IPS-NIHi7 (cell line): ENCODE data around the gene NEK10.

Experiments
- DNase-seq: peaks from one replicate; pipeline ENCODE4 v3.0.0; 2012; ENCODE audit warnings: mixed read lengths; ENCODE audit errors: extremely low spot score

The NEK10 gene

DNA sequence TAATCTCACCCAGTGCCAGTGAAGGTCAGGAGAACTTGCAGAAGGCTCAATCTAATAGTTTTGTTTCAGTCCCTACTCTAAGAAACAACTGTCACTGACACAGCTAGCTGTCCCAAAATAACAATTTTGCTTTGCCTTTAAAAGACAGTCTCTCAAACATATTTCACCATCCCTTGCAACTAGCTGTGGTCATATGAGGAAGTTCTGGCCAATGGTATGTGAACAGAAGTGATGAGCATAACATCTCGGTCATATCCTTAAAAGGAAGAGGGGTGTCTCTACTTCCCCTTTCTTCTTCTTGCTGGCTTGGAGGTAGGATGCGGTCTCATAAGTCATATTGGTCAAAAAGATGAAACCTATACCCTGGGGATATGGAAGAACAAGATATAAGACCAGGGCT is 198.1 kb downstream of the NEK10 start:
- no peak for DNase-seq

DNA sequence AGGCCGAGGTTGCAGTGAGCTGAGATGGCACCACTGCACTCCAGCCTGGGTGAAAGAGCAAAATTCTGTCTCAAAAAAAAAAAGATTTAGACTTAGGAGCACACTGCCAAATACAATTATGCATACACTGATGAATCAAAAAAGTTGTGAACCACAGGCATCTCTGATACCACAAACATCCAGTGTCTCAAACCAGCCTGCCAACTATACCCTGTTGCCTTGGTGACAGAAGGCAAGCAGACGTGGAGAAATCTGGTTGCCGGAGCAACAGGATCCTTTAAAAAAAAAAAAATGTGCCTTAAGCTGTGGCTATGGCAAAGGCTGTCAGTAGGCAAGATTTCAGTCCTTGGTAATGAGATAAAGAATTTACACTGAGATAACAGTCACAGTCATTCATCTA is 202.3 kb downstream of the NEK10 start:
- no peak for DNase-seq

DNA sequence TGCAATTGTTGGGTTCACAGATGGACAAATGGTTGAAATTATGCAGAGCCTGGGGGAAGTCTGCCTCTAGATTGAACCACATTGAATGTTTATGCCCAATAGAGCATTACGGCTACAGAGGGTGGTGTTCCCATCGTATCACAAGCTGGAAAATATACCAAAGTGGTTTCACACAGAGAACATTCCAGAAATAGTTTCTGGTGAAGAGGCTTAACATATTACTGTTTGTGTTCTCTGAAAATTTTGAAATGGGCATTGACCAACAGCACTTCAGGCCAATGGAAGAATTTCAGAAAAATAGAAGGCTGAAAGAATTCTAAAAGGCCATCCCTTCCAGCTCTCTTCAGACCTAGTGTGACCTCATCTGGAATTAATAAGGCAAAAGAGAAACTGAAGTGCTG is 203.9 kb downstream of the NEK10 start:
- DNase-seq, result no peak

DNA sequence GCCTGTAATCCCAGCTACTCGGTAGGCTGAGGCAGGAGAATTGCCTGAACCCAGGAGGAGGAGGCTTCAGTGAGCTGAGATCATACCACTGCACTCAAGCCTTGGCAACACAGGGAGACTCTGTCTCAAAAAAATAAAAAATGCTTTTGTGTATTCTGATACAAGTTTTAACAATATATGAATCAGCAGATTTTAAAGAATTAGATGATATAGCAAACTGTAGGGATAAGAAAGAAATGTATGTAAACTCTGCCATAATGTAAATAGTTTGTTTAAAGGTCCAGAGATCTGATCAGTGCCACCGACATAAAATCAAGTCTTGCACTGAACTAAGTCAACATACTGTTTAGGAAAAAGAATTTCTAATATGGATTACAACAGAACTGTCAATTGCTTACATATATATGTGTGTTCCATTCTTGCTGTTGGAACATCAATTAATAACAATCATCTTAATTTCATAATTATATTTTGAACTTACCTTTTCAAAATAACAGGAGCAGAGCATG is 208.3 kb downstream of the NEK10 start:
- no peak for DNase-seq

DNA sequence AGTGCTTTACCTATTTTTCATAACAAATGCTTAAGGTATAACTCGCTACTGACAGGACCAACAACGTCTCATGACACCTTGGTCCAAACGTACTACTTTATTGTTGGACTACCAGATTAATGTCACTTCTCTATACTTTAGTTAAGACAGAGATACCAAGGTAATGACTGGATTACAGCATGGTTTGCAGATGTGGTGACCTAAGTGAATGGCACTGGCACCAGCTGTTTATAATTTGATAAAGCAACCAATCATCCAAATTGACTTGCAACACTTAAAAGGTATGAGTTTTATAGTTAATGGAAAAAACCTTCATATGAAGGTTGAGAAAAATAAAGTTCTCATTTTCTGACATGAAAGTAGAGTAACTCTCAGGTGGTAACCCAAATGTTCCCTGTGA is 209.0 kb downstream of the NEK10 start:
- no peak for DNase-seq

DNA sequence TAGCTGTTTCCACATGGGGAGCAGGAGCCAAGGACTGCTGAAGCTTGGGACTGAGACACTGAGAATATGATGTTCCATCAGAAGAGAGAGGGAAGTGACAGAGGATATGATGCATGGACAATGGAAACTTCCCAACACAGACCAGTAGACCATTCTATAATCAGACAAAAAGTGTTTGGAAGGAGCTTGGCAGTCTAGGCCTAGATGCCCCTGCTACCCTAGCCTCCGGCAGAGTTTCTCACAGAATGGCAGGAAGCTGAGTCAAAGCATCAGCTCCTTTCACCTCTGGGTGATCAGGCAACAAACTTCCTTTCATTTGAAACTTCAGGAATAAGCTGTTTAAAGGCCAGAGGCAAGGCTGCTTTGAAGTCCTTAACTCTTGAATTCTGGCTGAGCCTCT is 222.0 kb downstream of the NEK10 start:
- DNase-seq, result no peak

DNA sequence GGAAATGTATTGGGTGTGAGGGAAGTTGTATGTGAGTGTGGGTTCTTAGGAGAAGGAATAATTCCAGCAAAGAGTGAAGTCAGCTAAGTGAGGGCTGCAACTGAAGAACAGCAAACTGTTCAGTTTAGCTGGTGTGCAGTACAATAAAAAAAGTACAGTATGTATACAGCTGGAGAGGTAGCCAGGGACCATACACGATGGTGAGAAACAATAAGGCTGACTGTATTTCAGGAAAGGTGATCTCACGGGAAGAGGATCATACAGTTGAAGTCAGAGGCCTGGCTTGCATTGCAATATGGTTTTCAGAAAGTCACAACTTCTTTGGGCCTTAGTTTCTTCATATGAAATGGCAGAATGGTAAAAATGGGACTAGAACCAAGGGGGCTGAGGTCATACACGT is 222.4 kb downstream of the NEK10 start:
- no peak for DNase-seq

DNA sequence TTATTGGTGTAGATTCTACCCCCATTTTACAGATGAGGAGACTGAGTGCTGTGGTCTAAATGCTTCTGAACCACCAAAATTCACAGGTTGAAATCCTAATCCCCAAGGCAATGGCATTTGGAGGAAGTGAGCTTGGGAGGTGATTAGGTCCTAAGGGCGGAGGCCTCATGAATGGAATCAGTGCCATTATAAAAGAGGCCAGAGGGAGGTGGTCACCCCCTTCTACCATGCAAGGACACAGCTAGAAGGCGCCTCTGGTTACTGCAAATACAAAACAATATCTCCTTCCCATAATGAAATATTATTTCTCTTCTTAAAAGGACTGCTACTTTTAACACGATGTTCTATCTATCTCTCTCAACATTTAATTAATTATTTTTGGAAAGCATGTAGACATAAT is 223.5 kb downstream of the NEK10 start:
- no peak for DNase-seq

DNA sequence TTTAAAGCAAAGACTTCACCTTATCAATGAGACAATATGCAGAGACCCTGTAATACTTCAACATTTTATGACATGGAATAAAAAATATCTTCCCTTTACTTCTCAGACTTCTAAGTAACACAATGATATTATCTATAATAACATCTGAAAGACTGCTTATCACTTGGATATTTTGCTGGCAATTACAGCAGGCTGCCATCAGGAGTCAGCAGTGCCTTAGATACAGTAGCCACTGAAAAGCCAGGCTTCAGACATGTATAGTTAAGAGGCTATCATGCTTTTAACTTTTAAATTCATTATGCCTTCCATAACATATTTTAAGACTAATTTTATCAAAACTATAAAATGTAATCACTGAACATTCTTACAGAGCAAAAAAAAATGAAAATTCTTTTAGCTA is 227.5 kb downstream of the NEK10 start:
- no peak for DNase-seq

DNA sequence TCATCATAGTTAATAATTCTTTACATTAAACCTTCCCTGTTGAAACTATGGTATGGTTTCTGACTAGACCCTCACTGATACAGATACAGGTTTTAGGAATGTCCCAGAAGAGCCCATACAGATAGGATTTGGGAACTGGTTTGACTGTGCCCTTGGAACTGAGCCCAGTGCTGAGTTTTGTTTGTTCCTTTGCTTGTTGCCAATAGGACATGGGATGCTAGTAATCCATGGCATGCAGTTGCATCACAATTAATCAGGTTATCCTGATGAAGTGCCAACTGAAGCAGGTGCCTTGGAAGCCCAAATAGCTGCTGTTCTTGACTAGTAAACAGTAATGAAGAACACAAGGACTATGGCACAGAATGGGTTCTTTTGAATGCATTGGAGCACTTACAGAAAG is 230.6 kb downstream of the NEK10 start:
- DNase-seq, result no peak

DNA sequence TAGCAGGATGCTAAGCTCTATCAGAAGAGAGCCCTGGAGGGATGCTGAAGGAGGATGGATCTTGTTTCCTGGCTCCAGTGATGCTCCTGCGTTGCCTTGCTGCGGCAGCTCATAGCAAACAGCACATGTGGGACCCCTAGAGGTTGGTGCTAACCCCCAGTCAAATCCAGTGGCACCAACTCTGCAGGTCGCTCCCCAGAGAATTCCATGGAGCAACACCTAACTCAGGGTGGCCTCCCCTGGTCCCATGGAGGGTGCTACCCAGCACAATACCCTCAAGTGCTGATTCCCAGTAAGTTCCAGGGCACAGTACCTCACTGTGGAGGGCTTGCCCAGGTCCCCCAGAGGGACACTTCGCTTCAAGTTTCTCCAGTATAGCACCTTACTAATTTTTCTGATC is 231.2 kb downstream of the NEK10 start:
- peak; percentile 17 for DNase-seq

DNA sequence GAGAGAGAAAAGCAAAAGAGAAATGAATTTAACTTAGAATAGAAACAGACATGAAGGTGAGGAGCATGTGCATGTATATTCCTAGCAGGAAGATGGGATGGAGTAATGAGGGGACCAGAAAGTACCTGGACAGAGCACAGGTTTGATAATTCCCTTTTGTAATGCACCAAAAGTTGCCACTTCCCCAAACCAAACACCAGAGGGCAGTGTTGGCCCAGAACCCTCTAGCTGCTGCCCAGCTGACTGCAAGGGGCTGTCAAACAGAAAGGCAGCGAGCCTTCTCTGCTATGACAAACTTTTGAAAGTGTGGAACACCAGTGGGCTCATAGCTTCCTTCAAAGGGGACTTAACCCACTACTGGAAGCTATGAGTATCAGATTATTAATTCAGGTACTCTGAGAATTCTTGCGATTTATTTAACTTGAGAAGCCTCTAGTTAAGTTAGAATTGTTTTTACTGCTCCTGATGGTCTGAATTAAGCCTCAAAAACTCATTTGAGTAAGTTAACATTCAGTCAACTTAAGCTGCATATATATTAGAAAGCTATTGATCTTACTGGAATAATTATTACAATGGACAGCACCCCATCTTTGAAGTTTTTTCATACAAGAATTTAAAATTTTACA is 234.9 kb downstream of the NEK10 start:
- peak; percentile 85 for DNase-seq

DNA sequence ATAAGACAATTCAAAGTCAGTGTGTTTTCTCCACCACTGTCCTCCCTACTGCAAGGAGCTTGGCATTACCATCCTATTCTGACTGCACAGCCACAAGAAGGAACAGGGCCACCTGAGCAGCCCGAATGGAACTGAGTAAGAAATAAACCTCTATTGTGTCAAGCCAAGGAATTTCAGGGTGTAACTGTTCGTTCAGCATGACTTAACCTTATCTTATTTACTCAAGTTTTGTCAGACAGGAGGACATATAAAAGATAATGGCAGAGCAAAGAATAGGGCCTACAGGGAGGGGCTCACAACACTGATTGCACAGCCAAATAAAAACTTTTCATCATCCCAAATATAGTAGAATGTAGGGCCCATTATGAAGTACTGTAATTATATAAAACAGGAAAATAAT is 236.1 kb downstream of the NEK10 start:
- DNase-seq, result no peak

DNA sequence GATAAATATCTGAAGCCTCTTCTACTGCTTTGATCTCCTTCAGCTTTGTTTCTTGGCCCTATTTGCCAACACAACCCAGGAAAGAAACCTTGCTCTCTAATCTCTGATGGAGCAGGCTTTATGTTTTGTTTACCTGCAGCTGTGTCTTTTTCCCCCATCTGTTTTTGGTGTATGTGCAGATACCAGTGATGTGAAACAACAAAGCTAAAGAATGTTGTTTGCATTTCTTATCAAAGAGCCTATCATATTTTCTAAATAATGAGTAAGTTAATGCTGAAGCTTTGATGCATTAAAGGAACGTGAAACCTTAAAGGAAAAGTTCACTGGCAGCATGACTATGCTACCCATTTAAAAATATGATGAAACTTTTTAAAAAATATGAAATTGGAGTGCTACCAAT is 238.4 kb downstream of the NEK10 start:
- no peak for DNase-seq

DNA sequence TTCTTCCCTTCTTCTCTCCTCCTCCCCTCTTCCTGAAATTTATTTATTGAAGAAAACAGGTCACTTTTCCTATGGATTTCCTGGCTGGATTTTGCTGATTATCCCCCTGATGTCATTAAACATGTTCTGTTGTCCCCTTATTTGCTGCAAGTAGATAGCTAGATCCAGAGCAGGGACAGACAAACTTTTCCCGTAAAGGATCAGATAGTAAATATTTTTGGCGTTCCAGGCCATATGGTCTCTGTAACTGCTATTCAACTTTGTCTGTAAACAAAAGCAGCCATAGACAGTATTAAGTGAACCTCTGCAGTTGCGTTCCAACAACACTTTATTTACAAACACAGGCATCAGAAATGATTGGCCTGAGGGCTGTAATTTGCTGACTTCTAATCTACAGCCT is 241.3 kb downstream of the NEK10 start:
- DNase-seq, result no peak

DNA sequence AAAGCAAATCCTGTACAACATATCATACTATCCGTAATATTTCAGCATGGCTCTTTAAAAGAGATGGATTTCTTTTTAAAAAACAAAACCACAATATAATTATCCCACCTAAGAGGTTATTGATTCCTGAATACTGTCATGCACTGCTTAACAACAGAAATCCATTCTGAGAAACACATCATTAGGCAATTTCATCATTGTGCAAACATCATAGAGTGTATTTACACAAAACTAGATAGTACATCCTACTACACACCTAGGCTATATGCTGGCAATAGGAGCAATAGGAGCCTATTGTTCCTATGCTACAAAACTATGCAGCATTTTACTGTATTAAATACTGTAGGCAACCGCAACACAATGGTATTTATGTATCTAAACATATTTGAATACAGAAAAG is 242.0 kb downstream of the NEK10 start:
- no peak for DNase-seq

DNA sequence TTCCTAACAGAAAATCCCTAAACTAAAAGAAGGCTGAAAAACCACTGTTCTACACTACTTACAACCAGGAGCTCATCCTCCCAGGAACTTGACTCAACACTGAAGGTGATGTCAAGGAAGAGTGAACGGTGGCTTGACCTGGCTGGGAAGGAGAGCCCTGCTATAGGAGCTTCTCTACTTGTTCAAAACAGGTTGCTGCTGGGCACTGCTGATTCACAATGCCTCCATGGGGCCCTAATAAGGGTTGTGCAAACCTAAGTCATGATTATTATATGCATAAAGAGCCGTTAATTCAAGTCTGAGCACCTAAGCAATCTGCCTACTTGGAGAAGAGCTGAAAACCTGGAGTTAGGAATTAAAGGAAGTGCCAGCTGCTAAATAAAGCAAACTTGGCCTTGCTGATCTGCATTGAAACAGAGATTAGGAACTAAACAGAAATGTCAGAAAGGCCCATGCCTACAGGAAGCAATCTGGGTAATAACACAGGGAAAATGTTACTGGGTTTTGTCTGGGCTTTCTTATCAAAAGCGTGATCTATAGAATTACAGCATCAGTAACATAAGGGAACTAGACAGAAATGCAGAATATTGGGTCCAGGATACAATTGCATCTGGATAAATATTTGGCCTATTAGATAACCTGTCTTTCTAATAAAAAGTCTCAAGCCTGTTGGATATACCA is 243.2 kb downstream of the NEK10 start:
- no peak for DNase-seq

DNA sequence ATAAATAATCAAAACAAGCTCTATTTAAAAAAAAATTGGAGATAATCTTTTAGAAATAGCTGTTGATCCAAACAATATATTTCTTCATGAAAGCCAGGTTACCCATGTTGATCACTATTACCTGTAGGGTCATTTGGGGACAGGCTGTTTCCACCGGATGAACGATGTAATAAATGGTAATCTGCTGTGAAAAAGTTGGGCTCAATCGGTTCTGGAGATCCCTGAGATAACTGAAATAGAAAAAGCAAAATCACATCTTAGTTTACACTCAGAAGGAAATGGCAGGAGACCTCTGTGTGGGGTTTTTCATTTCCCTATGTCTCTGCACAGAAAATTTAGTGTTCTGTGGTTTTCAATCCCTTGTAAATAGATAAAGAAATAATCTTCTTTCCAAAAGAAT is 249.5 kb downstream of the NEK10 start:
- no peak for DNase-seq

DNA sequence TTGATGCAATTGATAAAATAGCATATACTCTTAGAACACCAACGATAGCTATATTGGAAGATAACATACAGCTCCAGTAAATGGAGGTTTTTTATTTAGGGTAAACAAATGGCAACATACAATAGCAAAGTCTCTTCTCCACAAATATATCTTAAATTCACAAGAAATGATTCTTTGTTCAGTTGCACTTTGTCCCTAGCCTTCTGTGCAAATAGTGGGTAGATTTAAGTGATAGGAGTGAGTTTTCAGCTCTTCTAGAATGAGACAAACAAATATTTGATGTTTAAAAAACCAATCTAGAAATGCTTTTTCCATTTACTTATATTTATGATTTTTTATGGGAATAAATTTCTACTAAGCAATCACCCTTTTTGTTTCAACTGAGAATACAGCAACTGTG is 253.8 kb downstream of the NEK10 start:
- DNase-seq, result no peak

DNA sequence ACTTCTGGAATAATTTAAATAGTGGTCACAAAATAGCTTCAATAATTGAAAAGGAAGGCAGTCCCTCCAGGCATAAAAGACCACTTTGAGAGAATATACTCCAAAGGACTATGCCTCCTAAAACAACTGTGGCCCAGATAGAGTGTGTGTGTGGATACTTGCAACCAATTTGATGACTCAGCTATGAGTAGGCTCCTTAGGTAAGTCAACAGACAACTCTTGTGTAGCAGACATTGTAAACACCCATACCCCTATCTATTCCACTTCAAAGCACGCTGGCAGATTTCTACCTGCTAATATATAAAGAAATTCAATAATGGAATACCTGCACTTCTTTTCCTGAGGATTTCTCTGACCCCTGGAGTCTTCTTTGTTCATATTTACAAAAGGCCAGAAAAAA is 254.5 kb downstream of the NEK10 start:
- no peak for DNase-seq

DNA sequence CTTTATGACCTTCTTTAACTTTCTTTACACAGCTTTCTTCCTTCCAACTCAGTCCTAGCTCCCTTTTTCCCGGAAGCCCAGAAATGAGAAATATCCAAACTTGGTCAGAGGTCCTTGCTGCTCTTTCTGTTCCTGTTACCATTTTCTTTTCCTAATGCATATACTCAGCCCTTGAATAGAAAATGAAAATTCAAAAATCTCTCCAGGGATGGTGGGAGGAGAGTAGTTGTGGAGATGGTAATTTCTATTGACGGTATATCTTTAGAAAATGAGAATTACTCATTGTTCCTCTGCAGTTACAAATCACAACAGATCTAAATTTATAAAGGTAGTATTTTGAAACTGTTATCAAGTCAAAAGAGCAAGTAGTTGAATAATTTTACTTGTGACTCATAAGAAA is 255.1 kb downstream of the NEK10 start:
- DNase-seq, result no peak

DNA sequence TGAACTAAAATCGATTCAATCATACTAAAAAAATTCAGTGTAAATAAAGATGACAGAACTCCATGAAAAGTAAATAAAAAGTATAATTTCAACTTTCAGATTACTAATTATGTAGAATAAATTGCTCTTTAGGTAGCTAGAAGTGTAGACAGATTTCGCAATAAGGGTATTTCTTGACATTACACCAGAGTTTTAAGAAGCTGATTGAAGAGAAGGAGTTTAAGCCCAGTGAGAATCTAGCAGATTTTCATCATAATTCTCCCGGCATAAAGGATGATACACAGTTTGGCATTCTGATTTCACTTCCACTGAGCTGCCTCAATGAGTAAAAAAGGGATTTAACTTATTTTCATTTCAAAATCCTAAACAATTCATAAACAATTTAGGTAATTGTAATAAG is 259.2 kb downstream of the NEK10 start:
- DNase-seq, result no peak

DNA sequence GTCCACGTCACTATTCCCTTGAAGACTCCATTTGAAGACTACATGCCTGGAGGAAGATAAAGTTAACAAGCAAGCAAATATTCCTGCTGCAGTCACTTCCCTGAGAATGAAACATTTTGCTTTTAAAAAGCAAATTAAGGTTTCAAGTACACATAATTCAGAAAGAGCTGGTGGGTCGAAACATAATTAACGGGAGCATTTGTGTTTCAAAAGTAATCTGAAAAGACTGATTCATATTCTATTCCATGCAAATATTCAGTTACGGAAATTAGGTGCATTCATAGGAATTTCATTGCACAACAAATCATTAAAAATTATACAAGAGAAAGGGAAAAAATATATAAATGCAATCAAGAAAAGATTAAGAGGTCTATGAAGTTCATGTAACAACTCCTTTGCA is 260.9 kb downstream of the NEK10 start:
- DNase-seq, result no peak

DNA sequence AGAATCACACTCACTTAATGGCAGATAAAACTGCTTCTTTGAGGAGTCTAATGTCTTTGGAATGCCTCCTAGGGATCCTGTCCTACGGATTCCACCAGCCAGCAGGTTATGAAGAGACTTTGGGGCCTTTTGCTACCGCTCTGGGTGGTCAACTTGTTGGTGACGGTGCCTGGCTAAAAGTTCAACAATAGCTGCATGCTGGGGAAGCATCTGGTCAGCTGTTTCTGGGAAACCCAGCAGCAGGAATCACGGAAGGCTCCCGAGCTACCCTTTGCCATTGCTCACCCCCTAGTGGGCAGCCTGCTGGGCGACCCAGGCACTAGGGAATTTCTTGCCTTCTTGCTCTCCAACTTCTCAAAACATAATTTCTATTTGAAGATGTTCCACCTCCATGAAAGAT is 263.3 kb downstream of the NEK10 start:
- DNase-seq, result peak; percentile 66
